ENCODE results near the gene MARK2. TPM values are rescaled to one million over a fixed set of nuclear protein-coding genes. Genes with fewer than 3 reads are reported as not detected.

MARK2 gene
- total RNA-seq, 1 experiment from 2014 or later: 39.8 TPM

DNA sequence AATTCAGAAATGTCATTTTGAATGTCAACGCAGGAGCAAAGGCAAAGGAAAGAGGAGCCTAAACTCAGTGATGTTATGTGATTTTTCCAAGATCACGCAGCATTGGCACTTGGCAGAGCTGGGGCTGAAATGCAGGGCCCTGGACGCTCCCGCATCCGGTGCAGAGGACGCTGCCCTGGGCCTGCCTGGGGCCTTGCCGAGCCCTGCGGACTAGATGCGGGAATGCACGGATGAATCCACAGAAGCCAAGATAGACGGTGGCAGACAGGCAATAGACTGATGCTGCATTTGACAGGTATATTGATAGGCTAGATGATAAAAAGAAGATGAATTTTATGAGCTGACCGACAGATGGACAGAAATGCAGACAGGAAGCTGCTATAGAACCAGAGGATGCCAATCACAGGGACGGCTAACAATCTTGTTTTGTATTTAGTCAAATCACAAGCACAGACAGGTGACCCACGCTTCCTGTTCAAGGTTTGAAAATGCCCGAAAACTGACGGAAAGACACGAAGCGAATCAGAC lies 696 bp upstream of the MARK2 start:
- peaks cover 40% of the 10 kb centered on the region for H3K79me2 ChIP-seq (ENCODE audit: insufficient read depth, low read length)
- H3K27me3 ChIP-seq (ENCODE audit: insufficient read depth, low read length): no peaks in the 10 kb centered on the region
- peaks cover 6% of the 10 kb centered on the region; the same call in 1 of the 2 replicates for H4K20me1 ChIP-seq (ENCODE audit: insufficient read depth)
- ChIA-PET RAD21 (ENCODE audit: low non-redundant PET in 1 of 2, low total read pairs in 2 of 2, uncharacterized antibody in 2 of 2, unreplicated experiment in 2 of 2) (interaction anchor here (1.1 to 1.6 kb wide), 4 partner anchors 34 to 107 kb away, joined by 3 to 10 read pairs (median 5); partner anchors contain the start of gene RCOR2 (in 1 of the 2)), CTCF (interaction anchor here (0.7 to 4.4 kb wide), 10 partner anchors 9 to 314 kb away, joined by 3 to 66 read pairs (median 4); partner anchors contain the start of gene NAA40), POLR2A (interaction anchor here (0.7 to 1.6 kb wide), 5 partner anchors 18 to 347 kb away, joined by 3 to 4 read pairs (median 3); no protein-coding TSS in a partner anchor)
- H2AFZ ChIP-seq (ENCODE audit: low read depth, low read length, poor library complexity, severe bottlenecking): peak overlapping the region; percentile 81
- peak overlapping the region; percentile 97 for H3K4me2 ChIP-seq (ENCODE audit: low read length)
- no TSS peak for BruUV-seq (replicated peaks)
- intact Hi-C loops (cut with micrococcal nuclease): loop anchor here (5.0 to 10.0 kb wide), 2 partner anchors 34 to 363 kb away; no protein-coding TSS in a partner anchor
- no peak for ATAC-seq
- peaks cover 32 to 58% of the 10 kb centered on the region in 2 experiments for H3K4me1 ChIP-seq (ENCODE audit: control insufficient read depth in 1 of 2, insufficient read depth in 2 of 2, low read length in 2 of 2)
- peak overlapping the region; percentile 44 for H3K27ac ChIP-seq (ENCODE audit: low read depth, low read length)
- H3K9me3 ChIP-seq (ENCODE audit: control insufficient read depth in 1 of 2, insufficient read depth in 1 of 2, low read depth in 1 of 2, low read length in 2 of 2): no peaks in the 10 kb centered on the region
- TF ChIP-seq YY1 (IDR thresholded peaks at IDR 0.05; ENCODE audit: extremely low read depth, insufficient replicate concordance, low read depth, low read length) (no peak), CEBPB (IDR thresholded peaks at IDR 0.05; ENCODE audit: low read depth) (no peak)
- H3K36me3 ChIP-seq (ENCODE audit: control insufficient read depth in 1 of 2, insufficient read depth in 2 of 2, low read length in 2 of 2): peaks cover 0 to 2% of the 10 kb centered on the region in 2 experiments; a peak in 1 of 4 replicates
- H3K4me3 ChIP-seq (replicated peaks in 1 of 2; ENCODE audit: low read depth in 1 of 2, low read length in 2 of 2): peak overlapping the region; percentile 32 to 96
- DNase-seq (ENCODE audit: low read depth, low spot score): no peak
- no peaks in the 10 kb centered on the region for H3K9me2 ChIP-seq (ENCODE audit: insufficient read depth)
- H3K9ac ChIP-seq (ENCODE audit: low read length): peak overlapping the region; percentile 98

GRCh38 chr11:63839508-63840355 lies 822 bp downstream of the MARK2 start:
- no peak for ATAC-seq
- Histone ChIP-seq H3K27me3 (ENCODE audit: insufficient read depth, low read length) (no peaks in the 10 kb centered on the region), H3K27ac (ENCODE audit: low read depth, low read length) (peak overlapping the region; percentile 79), H3K9me3 (ENCODE audit: control insufficient read depth in 1 of 2, insufficient read depth in 1 of 2, low read depth in 1 of 2, low read length in 2 of 2) (no peaks in the 10 kb centered on the region), H3K4me2 (ENCODE audit: low read length) (peak overlapping the region; percentile 97), H2AFZ (ENCODE audit: low read depth, low read length, poor library complexity, severe bottlenecking) (no peak overlapping the region), H3K36me3 (ENCODE audit: control insufficient read depth in 1 of 2, insufficient read depth in 2 of 2, low read length in 2 of 2) (peaks cover 0 to 2% of the 10 kb centered on the region in 2 experiments; a peak in 1 of 4 replicates), H3K9ac (ENCODE audit: low read length) (peak overlapping the region; percentile 98), H3K4me1 (ENCODE audit: control insufficient read depth in 1 of 2, insufficient read depth in 2 of 2, low read length in 2 of 2) (peaks cover 23 to 50% of the 10 kb centered on the region in 2 experiments), H4K20me1 (ENCODE audit: insufficient read depth) (peaks cover 6% of the 10 kb centered on the region; the same call in 1 of the 2 replicates), H3K4me3 (replicated peaks in 1 of 2; ENCODE audit: low read depth in 1 of 2, low read length in 2 of 2) (peak overlapping the region; percentile 96 to 98), H3K79me2 (ENCODE audit: insufficient read depth, low read length) (peaks cover 54% of the 10 kb centered on the region), H3K9me2 (ENCODE audit: insufficient read depth) (no peaks in the 10 kb centered on the region)
- ChIA-PET RAD21 (ENCODE audit: low non-redundant PET in 1 of 2, low total read pairs in 2 of 2, uncharacterized antibody in 2 of 2, unreplicated experiment in 2 of 2) (interaction anchor here in 1 of 2 experiments (1.1 kb wide), 1 partner anchor 32 kb away, joined by 5 read pairs; no protein-coding TSS in a partner anchor), POLR2A (no interaction called here), CTCF (no interaction called here)
- TF ChIP-seq EGR1 (IDR thresholded peaks at IDR 0.05; ENCODE audit: low read depth): peak; percentile 71
- TF ChIP-seq SRF (IDR thresholded peaks at IDR 0.05; ENCODE audit: low read depth): no peak
- DNase-seq (ENCODE audit: low read depth, low spot score): no peak
- intact Hi-C loops (cut with micrococcal nuclease): loop anchor here (5.0 to 10.0 kb wide), 2 partner anchors 33 to 365 kb away; no protein-coding TSS in a partner anchor
- BruUV-seq (replicated peaks): no TSS peak
